Measurements from ENCODE around the gene CNOT6. TPM values are rescaled to one million over a fixed set of nuclear protein-coding genes. Genes with fewer than 3 reads are reported as not detected.

Gene CNOT6
- total and polyA plus RNA-seq, 10 of the 15 experiments (the other 5 are each of a cell fraction or from before 2014, with no cell fraction given): 3.8 to 22.1 (median 12.1) TPM

GRCh38 chr5:180598797-180599589 is 104.8 kb downstream of the CNOT6 start:
- H3K79me2 ChIP-seq (ENCODE audit: control insufficient read depth, insufficient read depth, low read length): no peaks in the 10 kb centered on the region
- no peaks in the 10 kb centered on the region for H3K4me1 ChIP-seq (ENCODE audit: control insufficient read depth, insufficient read depth, low read length)
- ChIA-PET CTCF (no interaction called here), POLR2A (interaction anchor here (0.7 kb wide), 1 partner anchor 431 kb away, joined by 3 read pairs; no protein-coding TSS in a partner anchor), RAD21 (ENCODE audit: unreplicated experiment) (no interaction called here), SMC1A (ENCODE audit: uncharacterized antibody, unreplicated experiment) (no interaction called here)
- no TSS peak for BruUV-seq (replicated peaks)
- H3K36me3 ChIP-seq (ENCODE audit: control insufficient read depth in 2 of 2, insufficient read depth in 2 of 2, low read length in 1 of 2): no peaks in the 10 kb centered on the region
- H2AFZ ChIP-seq (ENCODE audit: control insufficient read depth, low read depth, low read length): no peak overlapping the region
- FAIRE-seq (no peak), ATAC-seq (no peak), DNase-seq (ENCODE audit: low read depth, low spot score) (no peak)
- no peak overlapping the region for H3K4me2 ChIP-seq (ENCODE audit: control insufficient read depth, insufficient read depth)
- no peak overlapping the region for H3K27ac ChIP-seq (ENCODE audit: control insufficient read depth, insufficient read depth)
- H3K9ac ChIP-seq (ENCODE audit: control insufficient read depth, insufficient read depth, low read length): no peak overlapping the region
- H3K4me3 ChIP-seq: no peak overlapping the region
- no peaks in the 10 kb centered on the region for H3K27me3 ChIP-seq (replicated peaks in 1 of 2; ENCODE audit: control insufficient read depth in 2 of 2, insufficient read depth in 2 of 2, low read length in 1 of 2)
- WGBS (ENCODE audit: insufficient coverage, insufficient replicate concordance, low lambda C conversion rate, missing lambda C conversion rate): 28% methylated on average over 16 of the region's 16 CpGs
- H4K20me1 ChIP-seq (ENCODE audit: control insufficient read depth, insufficient read depth): no peaks in the 10 kb centered on the region
- intact Hi-C loops (cut with micrococcal nuclease; ENCODE audit: unreplicated experiment): no loop called here
- TF ChIP-seq HCFC1 (IDR thresholded peaks at IDR 0.05; ENCODE audit: low read length): no peak
- no peak for TF ChIP-seq KDM1A (IDR thresholded peaks at IDR 0.05; ENCODE audit: borderline replicate concordance)
- no peak for TF ChIP-seq MLLT1 (IDR thresholded peaks at IDR 0.05)
- TF ChIP-seq ZZZ3 (IDR thresholded peaks at IDR 0.05; ENCODE audit: control insufficient read depth, insufficient read length, low read depth): no peak
- TF ChIP-seq, protein P1, sequence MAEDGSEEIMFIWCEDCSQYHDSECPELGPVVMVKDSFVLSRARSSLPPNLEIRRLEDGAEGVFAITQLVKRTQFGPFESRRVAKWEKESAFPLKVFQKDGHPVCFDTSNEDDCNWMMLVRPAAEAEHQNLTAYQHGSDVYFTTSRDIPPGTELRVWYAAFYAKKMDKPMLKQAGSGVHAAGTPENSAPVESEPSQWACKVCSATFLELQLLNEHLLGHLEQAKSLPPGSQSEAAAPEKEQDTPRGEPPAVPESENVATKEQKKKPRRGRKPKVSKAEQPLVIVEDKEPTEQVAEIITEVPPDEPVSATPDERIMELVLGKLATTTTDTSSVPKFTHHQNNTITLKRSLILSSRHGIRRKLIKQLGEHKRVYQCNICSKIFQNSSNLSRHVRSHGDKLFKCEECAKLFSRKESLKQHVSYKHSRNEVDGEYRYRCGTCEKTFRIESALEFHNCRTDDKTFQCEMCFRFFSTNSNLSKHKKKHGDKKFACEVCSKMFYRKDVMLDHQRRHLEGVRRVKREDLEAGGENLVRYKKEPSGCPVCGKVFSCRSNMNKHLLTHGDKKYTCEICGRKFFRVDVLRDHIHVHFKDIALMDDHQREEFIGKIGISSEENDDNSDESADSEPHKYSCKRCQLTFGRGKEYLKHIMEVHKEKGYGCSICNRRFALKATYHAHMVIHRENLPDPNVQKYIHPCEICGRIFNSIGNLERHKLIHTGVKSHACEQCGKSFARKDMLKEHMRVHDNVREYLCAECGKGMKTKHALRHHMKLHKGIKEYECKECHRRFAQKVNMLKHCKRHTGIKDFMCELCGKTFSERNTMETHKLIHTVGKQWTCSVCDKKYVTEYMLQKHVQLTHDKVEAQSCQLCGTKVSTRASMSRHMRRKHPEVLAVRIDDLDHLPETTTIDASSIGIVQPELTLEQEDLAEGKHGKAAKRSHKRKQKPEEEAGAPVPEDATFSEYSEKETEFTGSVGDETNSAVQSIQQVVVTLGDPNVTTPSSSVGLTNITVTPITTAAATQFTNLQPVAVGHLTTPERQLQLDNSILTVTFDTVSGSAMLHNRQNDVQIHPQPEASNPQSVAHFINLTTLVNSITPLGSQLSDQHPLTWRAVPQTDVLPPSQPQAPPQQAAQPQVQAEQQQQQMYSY (CRISPR knock-in tag; IDR thresholded peaks at IDR 0.05): no peak
- TF ChIP-seq ZNF207 (IDR thresholded peaks at IDR 0.05; ENCODE audit: borderline replicate concordance): no peak
- TF ChIP-seq WRNIP1 (IDR thresholded peaks at IDR 0.05; ENCODE audit: borderline replicate concordance, low read depth, low read length): no peak
- TF ChIP-seq PML (IDR thresholded peaks at IDR 0.05; ENCODE audit: low read length): no peak
- TF ChIP-seq ESRRA (IDR thresholded peaks at IDR 0.05; ENCODE audit: low read length): no peak
- no peak for TF ChIP-seq EP300 (IDR thresholded peaks at IDR 0.05; ENCODE audit: borderline replicate concordance in 1 of 2, control insufficient read depth in 1 of 2, low read depth in 2 of 2, low read length in 2 of 2)
- no peak for TF ChIP-seq NBN (IDR thresholded peaks at IDR 0.05)
- no peak for TF ChIP-seq PAX5 (IDR thresholded peaks at IDR 0.05; ENCODE audit: borderline replicate concordance, low read depth, low read length)
- no peak for TF ChIP-seq PAX8 (IDR thresholded peaks at IDR 0.05)
- TF ChIP-seq RAD21 (IDR thresholded peaks at IDR 0.05; ENCODE audit: insufficient read depth, low read depth, low read length): no peak
- no peak for TF ChIP-seq SIN3A (IDR thresholded peaks at IDR 0.05; ENCODE audit: low read depth, low read length)
- no peak for TF ChIP-seq BCL11A (IDR thresholded peaks at IDR 0.05; ENCODE audit: low read depth, low read length)
- no peak for TF ChIP-seq NR2C1 (IDR thresholded peaks at IDR 0.05)
- no peak for TF ChIP-seq NR2C2 (IDR thresholded peaks at IDR 0.05; ENCODE audit: borderline replicate concordance, control insufficient read depth, insufficient read length, low read depth)
- no peak for TF ChIP-seq SUPT20H (IDR thresholded peaks at IDR 0.05; ENCODE audit: borderline replicate concordance, control insufficient read depth, low read depth, low read length)
- no peak for TF ChIP-seq IRF4 (IDR thresholded peaks at IDR 0.05; ENCODE audit: low read depth, low read length)
- no peaks in the 10 kb centered on the region for H3K9me3 ChIP-seq (replicated peaks; ENCODE audit: control insufficient read depth, insufficient read depth, low read length)
- in situ Hi-C loops (cut with MboI): no loop called here

All from GM12878 (cell line).